Epidermal melanocyte (primary cell): Measurements from ENCODE around the gene NEK9.

Source experiments
- DNase-seq: peaks from one replicate; pipeline ENCODE4 v3.0.0; 2011; ENCODE audit warnings: low spot score; ENCODE audit not compliant: insufficient read length

Gene NEK9

GRCh38 chr14:75040959-75041358, 85.9 kb downstream of the NEK9 start:
- DNase-seq: no peak

- DNase-seq: no peak
Measured at GRCh38 chr14:75040507-75040906, 86.3 kb downstream of the NEK9 start.

GRCh38 chr14:75032939-75033338, 93.9 kb downstream of the NEK9 start:
- DNase-seq: no peak

- DNase-seq: no peak
Measured at GRCh38 chr14:75030147-75030546, 96.7 kb downstream of the NEK9 start.
